ENCODE data around the gene TP53I11. TPM values are rescaled to one million over a fixed set of nuclear protein-coding genes. Genes with fewer than 3 reads are reported as not detected.
A peak's percentile ranks its signal among the peaks of the same experiment; 100 is the strongest.

Gene TP53I11
- total RNA-seq = 100 to 1,000 TPM in 1 of 5 donors, 10 to 100 TPM in 4; 27.2 to 155 (median 31.6) TPM
- 10 to 100 TPM; 12.4 to 27.1 (median 18.5) TPM for polyA plus RNA-seq
- long read RNA-seq, donor 1, transcript TP53I11-208 (7 exons, 2,647 nt) = major isoform, 11 of 64 reads
- long read RNA-seq, donor 1, partial matches to known transcripts = 53 of 64 reads
- long read RNA-seq, donor 1, other reads (novel, unspliced or antisense) = 0 of 64 reads
- long read RNA-seq, donor 2, transcript TP53I11-208 (7 exons, 2,647 nt) = major isoform, 11 of 13 reads
- long read RNA-seq, donor 2, partial matches to known transcripts = 0 of 13 reads
- long read RNA-seq, donor 2, other reads (novel, unspliced or antisense) = 0 of 13 reads
- long read RNA-seq, donor 3, partial matches to known transcripts = 7 of 11 reads
- long read RNA-seq, donor 3, other reads (novel, unspliced or antisense) = 0 of 11 reads
- long read RNA-seq, donor 4, partial matches to known transcripts = 0 of 2 reads
- long read RNA-seq, donor 4, other reads (novel, unspliced or antisense) = 0 of 2 reads
- long read RNA-seq, donor 5, transcript TP53I11-208 (7 exons, 2,647 nt) = major isoform, 13 of 54 reads
- long read RNA-seq, donor 5, partial matches to known transcripts = 41 of 54 reads
- long read RNA-seq, donor 5, other reads (novel, unspliced or antisense) = 0 of 54 reads
- long read RNA-seq, donor 6, transcript TP53I11-208 (7 exons, 2,647 nt) = major isoform, 24 of 126 reads
- long read RNA-seq, donor 6, partial matches to known transcripts = 69 of 126 reads
- long read RNA-seq, donor 6, other reads (novel, unspliced or antisense) = 27 of 126 reads
- long read RNA-seq, donor 7, transcript TP53I11-208 (7 exons, 2,647 nt) = major isoform, 14 of 16 reads
- long read RNA-seq, donor 7, partial matches to known transcripts = 0 of 16 reads
- long read RNA-seq, donor 7, other reads (novel, unspliced or antisense) = 0 of 16 reads
- long read RNA-seq, donor 8, transcript TP53I11-208 (7 exons, 2,647 nt) = major isoform, 10 of 36 reads
- long read RNA-seq, donor 8, partial matches to known transcripts = 25 of 36 reads
- long read RNA-seq, donor 8, other reads (novel, unspliced or antisense) = 0 of 36 reads
- long read RNA-seq, donor 9, transcript TP53I11-208 (7 exons, 2,647 nt) = major isoform, 7 of 11 reads
- long read RNA-seq, donor 9, partial matches to known transcripts = 0 of 11 reads
- long read RNA-seq, donor 9, other reads (novel, unspliced or antisense) = 0 of 11 reads
- long read RNA-seq, donor 10, partial matches to known transcripts = 0 of 3 reads
- long read RNA-seq, donor 10, other reads (novel, unspliced or antisense) = 0 of 3 reads

DNA sequence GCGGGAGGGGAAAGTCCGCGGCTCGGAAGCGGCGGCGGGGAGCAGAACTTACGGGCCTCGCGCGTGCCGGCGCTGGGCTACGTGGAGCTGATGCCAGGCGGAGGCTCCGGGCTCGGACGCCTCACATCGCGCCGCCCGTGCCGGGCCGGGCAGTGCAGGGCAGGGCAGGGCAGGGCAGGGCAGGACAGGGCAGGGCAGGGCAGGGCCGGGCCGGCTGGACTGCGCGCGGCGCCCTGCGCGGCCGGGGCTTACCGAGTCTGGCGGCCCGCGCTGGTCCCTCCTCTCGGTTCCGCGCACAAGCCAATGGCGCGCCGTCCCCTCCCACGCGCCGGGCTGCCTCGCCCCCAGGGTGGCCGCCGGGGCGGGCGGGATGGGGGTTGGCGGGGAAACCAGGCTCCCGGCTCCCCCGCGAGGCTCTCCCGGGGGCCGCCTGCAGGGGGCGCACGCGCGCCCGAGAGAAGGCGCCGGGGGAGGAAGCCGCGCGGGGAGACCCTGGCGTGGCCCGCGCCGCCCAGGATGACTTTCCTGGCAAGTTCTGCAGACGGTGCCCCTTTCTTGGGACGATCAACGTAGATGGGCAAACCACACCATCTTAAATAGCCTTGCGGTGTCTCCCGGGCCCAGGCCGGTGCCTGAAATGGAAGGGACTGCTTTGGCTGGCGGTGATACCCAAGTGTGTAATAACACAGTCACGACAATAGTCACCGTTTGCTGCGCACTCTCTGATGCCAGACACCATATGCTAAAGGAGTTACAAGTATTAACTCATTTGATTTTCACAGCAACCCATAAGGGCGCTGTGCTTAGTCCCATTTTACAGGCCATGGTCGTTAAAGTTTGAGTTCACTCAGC, at the start of gene TP53I11:
TSS of gene TP53I11 (minus strand) at position 259 of the 852 bp plus-strand sequence. CDS start 12,548 bp downstream, outside the sequence.
- intact Hi-C loops (cut with DNase I; ENCODE audit: low total_unique reads) = no loop called here
- peak within 1 kb of the TSS; percentile 70 to 89 (median 82) for H3K4me3 ChIP-seq
- DNase-seq = peak; percentile 83 to 93
- H3K9me3 ChIP-seq = no peaks in the 10 kb centered on the region
- H3K4me1 ChIP-seq = peaks cover 10 to 73% (median 44%) of the 10 kb centered on the region in 4 donors
- H3K27ac ChIP-seq = peak within 1 kb of the TSS; percentile 73 to 89 (median 88)
- H3K27me3 ChIP-seq = no peaks in the 10 kb centered on the region
- WGBS, 5 donors = 8 to 34% (median 13%) methylated on average over 17 to 83 of the region's 83 CpGs
- TF ChIP-seq CTCF (IDR thresholded peaks at IDR 0.05) (peak in 4 of 7 experiments; percentile 11 to 79 (median 56)), POLR2AphosphoS5 (IDR thresholded peaks at IDR 0.05) (peak in 2 of 3 donors; percentile 58 to 84), EP300 (IDR thresholded peaks at IDR 0.05) (no peak), POLR2A (IDR thresholded peaks at IDR 0.05) (no peak)
- H3K36me3 ChIP-seq = peaks cover 0 to 11% (median 3%) of the 10 kb centered on the region in 4 donors

GRCh38 chr11:44999068-44999467, 48.4 kb upstream of the TP53I11 start:
- H3K9me3 ChIP-seq = no peaks in the 10 kb centered on the region
- WGBS, 5 donors = 86 to 97% (median 93%) methylated on average over 2 of the region's 2 CpGs
- no peak overlapping the region for H3K27ac ChIP-seq
- H3K4me3 ChIP-seq = no peak overlapping the region
- no peak for TF ChIP-seq EP300 (IDR thresholded peaks at IDR 0.05)
- no peak for TF ChIP-seq CTCF (IDR thresholded peaks at IDR 0.05)
- no peak for TF ChIP-seq POLR2AphosphoS5 (IDR thresholded peaks at IDR 0.05)
- TF ChIP-seq POLR2A (IDR thresholded peaks at IDR 0.05) = no peak
- intact Hi-C loops (cut with DNase I; ENCODE audit: low total_unique reads) = no loop called here
- no peak for DNase-seq
- H3K27me3 ChIP-seq = no peaks in the 10 kb centered on the region
- peaks cover 0 to 8% (median 0%) of the 10 kb centered on the region in 4 donors for H3K4me1 ChIP-seq
- no peaks in the 10 kb centered on the region for H3K36me3 ChIP-seq

DNA sequence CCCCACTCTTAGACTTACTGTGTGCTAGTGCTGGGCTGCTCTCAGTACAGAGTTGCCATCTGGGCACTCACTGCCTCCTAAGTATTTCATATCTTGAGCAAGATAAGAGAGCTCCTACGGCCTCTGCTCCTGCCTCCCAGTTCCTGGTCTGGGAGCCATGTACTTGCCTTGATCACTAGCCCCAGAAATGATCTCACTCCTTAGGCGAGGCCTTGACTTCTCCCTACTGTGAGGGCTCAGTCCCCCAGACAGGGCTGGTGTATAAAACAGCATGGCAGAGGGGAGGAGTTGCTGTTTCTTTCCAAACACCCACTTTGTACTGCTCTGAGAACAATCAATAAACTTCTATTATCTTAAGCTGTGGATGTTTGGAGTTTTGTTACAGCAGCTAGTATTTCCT, 47.4 kb upstream of the TP53I11 start:
- DNase-seq = no peak
- 29 to 61% (median 40%) methylated on average over 2 of the region's 2 CpGs for WGBS, 5 donors
- Histone ChIP-seq H3K4me1 (peaks cover 0 to 8% (median 0%) of the 10 kb centered on the region in 4 donors), H3K27me3 (no peaks in the 10 kb centered on the region), H3K4me3 (no peak overlapping the region), H3K27ac (no peak overlapping the region), H3K9me3 (no peaks in the 10 kb centered on the region), H3K36me3 (no peaks in the 10 kb centered on the region)
- intact Hi-C loops (cut with DNase I; ENCODE audit: low total_unique reads) = no loop called here
- no peak for TF ChIP-seq CTCF (IDR thresholded peaks at IDR 0.05)
- TF ChIP-seq POLR2AphosphoS5 (IDR thresholded peaks at IDR 0.05) = no peak
- no peak for TF ChIP-seq POLR2A (IDR thresholded peaks at IDR 0.05)
- no peak for TF ChIP-seq EP300 (IDR thresholded peaks at IDR 0.05)

All from stomach (tissue), 19 donors.